Stimulated activated CD4-positive, alpha-beta T cell treated with anti-CD3 and anti-CD28 coated beads, Interleukin-2, amount 100 ng/mL, for 4 hours (primary cell): ENCODE measurements around the gene SOX13.
A peak's percentile ranks its signal among the peaks of the same experiment; 100 is the strongest.

Experiments used
- DNase-seq: peaks from one replicate; pipeline ENCODE4 v3.0.0-alpha.2; 2020; ENCODE audit warnings: low read depth

SOX13 gene

DNA sequence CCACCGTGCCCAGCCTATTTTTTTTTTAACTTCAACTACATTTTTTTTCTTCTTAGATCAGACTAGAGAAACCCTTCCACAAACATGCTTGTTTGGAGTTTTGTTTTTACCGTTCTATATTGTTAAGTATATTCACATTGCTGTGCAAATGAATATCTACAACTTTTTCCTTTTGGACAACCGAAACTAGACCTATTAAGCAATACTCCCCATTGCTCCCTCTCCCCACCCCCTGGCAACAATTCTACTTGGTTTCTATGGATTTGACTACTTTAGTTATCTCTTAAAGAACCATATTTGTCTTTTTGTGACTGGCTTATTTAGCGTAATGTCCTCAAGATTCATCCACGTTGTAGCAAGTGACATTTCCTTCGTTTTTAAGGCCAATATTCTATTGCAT lies 59.8 kb downstream of the SOX13 start:
- DNase-seq = no peak

DNA sequence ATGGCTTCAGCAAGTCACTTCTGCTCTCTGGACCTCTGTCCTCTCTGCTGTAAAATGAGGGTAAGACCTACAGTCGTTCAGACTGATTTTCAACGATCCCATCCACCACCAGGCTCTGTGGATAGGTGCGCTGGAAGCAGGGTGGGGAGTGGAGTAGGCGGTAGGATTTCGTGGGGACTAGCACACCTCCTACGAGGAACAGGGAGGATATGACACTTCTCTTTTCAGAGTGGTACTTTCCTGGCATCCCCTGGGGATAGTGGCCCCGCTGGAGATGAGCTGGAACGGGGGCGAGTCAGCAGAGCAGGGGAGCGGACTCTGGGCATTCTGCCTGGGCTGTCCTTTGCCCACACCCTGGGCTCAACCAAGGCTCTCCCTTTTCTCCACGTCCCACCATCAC lies 61.2 kb downstream of the SOX13 start:
- no peak for DNase-seq

DNA sequence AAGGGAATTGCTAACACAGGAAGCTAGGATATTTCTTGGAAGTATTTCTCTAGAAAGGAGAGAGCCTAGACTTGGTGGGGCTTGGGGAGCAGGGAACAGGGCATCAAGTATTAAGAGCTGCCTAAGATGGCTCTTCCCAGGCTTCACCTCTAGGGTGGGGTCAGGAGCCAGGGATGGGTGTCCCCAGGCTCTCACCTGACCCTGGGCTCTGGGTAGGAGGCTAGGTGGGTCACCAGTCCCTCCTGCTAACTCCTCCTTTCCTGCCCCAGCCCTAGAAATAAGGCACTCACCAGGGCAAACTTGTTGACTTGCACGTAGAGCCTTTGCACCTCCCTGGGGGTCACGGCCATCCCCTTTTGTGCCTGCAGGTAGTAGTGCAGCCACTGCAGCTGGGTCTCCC lies 63.9 kb downstream of the SOX13 start:
- no peak for DNase-seq

GRCh38 chr1:204139088-204139487 lies 66.2 kb downstream of the SOX13 start:
- DNase-seq = no peak

DNA sequence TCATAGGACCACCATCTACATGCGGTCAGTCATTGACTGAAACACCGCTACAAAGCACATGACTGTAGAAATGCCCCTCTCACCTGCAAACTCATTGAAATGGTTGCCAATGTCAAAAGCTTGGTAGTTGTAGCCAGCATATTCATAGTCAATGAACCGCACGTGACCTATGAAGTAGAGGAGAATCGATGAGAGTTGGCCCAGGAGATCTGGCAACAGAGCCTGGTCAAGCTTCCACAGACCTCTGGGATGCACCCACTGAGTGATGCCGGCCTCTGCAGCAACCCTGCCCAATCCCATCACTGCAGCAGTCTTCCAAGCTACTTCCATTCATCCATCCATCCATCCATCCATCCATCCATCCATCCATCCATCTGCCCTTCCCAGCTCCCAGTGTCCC lies 67.0 kb downstream of the SOX13 start:
- no peak for DNase-seq

- DNase-seq = no peak
Measured at GRCh38 chr1:204141131-204141530, 68.2 kb downstream of the SOX13 start.

DNA sequence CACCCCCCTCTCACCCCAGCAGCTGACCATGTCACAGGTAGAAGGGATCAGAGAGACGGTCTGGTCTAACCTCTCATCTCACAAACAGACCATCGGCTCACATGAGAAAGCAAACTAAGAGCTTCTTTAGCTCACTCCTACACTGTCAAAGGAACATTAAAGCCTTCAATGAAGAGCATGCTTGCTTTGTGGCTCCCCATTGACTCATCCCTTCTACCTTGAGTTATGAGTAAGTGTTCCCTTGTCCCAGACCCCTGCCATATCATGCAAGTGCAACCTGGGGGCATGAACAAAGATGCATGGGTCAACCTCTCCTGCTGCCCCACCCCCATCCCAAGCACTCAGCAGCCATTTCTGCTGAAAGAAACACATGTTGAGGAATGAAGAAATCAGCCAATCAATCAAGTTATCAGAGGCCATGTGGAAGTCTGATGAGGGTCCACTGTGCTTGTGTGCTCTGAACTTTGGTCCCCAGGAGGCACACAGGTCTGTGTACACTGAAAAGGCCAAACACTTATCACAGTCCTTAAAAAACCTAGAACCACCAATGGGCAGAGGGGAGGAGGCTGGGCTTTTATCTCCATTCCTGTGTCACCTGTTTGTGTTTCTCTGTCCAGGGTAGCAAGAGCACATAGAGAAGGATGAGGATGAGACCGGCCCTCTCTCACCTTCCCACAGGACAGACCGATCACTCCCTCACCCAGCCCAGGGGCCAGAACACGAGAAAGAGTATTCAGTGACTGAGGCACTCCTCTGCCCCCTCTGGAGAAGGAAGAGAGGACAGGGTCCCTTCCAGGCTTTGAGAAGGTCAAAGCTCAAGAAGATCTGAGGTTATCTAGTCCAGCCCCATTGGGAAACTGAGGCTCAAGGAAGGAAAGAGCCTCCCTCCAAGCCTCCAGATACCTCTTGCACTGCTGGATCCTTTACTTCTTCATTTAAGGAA lies 69.4 kb downstream of the SOX13 start:
- DNase-seq = no peak

DNA sequence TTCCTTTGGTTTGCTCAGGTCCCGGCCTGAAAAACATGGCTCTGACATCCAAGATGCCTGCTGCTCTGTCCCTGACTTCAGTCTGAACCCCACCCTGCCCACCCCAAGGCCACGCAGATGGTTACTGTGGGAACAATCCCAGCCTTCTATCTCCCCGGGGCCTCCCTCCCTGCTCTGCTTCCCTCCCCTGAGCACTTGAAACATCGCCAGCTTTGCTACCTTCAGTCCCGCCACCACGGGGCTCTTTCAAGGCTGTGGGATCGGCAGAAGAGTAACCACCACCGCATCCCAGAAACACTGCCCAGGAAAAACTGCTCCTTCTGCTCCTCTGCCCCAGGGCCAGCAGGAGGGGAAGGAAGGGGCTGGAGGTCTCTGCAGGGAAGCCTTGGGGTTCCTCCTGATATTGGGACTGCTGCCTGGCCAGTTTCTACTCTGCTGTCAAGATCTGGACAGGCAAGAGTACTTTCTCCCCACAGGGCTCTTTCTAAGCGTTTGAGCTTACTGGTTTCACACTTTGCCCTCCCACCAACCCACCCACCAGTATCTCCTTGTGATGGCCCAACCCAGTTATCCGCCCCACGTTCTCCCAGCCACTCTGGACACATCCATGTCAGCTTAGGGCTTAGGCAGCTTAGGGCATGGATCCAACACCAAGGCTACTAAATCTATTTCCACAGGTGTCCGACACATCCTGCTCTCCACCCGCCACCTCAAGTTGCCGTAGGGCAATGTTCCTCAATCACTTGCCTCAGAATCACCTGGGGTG lies 70.5 kb downstream of the SOX13 start:
- DNase-seq = no peak

DNA sequence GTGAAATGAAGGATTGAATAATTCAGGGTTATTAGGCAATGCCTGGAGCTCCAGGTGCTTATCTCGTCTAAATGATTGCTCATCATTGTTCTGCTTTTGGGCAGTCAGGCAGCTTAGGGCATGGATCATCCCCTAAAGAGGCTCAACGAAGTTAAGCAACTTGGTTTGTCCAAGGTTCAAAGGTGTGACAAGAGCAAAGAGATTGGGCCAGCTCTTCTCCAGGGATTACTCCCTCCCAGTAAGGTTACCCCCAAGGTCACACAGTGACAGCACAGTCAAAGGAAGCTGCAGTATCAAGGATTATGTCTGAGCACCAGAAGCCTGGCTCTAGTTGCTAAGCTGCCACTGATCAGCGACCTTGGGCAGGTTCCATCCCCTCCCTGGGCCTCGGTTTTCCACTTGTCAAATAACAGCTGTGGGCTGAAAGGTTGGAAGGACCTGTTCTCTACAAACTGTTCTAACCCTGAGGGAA lies 72.2 kb downstream of the SOX13 start:
- DNase-seq = no peak

- no peak for DNase-seq
Measured at GRCh38 chr1:204146309-204146708, 73.4 kb downstream of the SOX13 start.

DNA sequence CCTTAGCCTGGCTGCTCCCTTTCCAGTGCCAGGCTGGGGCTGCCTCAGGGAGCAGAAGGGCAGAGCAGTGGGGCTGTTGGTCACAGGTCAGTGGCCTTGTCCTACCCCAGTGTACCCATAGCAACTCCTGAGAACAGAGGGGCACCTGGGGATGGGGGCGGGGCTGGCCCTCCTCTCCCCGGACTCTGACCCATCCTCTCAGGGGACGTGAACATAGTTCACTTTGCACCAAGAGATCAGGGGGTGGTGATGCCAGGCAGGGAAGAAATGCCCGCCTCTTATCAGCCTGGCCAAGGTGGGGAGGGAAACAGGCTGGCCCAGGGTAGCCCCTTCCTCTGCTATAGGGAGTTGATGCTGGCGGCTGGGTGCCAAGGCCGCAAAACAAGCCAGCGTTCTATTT lies 74.0 kb downstream of the SOX13 start:
- no peak for DNase-seq

- DNase-seq = no peak
Measured at GRCh38 chr1:204147406-204148383, 74.8 kb downstream of the SOX13 start.

- DNase-seq = no peak
Measured at GRCh38 chr1:204149107-204149506, 76.2 kb downstream of the SOX13 start.

DNA sequence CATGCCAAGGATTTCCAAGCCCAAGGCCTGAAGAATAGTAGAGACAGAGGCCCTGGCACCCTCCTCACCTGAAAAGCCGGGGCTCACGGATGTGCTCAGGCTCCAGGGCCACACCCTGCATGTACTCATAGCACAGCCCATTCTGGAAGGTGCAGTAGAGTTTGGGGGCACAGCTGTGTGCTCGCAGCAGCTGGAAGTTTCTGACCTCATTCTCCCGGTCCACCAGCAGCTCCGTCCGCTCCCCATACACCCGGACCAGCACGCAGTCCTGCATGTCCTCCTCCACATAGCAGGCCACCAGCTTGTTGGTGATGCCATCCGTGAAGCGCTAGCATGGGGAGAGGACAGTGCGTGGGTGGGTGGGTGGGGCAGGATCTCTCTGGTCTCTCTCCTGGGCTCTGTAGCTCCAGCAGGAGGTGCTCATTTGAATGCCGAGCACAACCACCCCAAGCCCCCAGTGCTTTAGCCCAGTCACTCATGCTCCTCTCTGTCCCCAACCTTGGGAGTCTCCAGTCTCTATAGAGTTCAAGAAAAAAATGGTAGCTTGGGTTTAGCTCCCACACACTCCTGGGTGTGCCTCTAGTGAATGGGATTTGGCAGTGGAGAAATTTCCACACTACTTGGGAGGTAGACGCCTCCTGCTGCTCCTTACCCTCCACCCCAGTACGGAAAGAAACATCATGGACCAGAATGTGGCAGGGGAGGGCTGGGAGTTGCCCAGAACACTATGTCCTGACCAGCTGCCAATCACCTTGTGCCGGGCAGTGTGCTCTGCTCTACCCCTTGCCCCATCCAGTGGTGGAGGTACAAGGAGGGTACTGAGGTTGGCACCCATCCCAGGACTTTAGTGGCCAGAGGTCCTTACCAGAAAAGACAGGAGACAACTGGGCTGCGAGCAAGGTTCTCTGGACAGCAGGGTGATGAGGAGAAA lies 77.0 kb downstream of the SOX13 start:
- DNase-seq = no peak

- no peak for DNase-seq
Measured at GRCh38 chr1:204150702-204151551, 78.0 kb downstream of the SOX13 start.

DNA sequence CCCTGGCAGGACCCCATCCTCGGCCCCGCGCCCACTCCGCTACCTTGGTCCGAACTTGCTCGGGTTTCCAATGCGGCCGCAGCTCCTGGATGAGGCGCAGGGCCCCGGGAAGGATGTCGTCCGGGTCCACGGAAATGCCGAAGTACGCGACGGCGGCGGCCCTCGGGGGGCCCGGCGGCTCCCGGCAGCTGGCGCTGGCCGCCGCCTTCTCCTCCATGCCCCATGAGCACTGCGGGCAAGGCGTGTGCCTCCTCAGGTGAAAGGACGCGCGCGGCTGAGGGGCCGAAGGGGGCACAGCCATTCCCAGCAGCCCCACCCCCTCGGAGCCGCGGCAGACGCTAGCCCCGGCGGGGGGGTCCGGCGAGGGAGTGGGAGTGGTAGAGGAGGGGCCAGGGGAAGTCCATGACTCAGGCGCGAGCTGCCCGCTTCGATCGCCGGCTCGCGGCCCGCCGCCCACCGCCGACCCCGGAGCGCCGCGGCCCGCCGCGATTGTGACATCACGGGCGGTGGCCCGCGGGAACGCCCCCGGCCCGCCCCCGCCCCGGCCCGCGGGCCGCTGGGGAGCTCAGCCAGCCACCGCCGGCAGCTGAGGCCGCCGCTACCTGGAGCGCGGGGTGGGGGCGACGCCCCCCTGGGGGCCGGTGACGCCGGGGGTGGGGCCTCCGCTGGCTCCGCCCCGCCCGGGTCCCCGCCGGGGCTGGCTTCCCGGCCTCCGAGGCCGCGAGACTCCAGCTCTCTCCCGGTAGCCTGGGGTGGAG lies 78.8 kb downstream of the SOX13 start, which contains the start of gene ETNK2:
Gene ETNK2 (minus strand): TSS at position 493 of the 758 bp plus-strand sequence. CDS start 192 bp downstream, at position 301.
- DNase-seq = peak; percentile 46

DNA sequence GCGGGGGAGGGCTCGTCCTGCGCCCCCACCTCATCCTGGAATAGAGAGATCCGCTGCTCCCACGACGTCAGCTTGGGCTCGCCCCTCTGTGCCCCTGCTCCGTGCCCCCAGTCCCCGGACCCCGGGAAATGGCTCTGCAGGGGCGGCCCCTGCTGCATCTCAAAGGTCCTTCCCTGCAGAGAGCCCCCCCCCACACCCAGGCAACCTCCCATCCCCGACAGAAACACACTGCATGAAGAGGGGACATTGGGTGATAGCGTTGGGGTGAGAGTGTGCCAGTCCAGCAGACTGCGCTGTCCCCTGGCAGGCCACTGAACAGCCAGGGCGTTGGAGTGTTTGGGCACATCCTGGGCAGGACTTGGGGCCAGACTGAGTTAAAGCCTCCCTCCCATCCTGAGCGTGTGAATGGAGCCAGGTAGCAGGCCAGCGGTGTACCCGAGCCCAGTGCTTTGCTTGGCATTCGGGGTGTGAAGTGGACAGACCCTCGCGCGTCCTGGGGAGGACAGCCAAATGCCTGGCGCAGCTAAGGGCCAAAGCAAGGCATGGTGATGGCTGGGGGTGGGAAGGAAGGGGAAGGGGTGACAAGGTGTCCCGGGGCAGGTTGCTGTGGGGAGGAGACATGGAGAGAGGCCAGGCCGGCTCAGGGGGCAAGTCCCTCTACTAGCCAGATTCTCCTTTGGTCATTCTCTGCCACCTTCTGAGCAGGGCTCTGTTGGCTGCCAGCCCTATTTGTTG lies 79.6 kb downstream of the SOX13 start:
- DNase-seq = no peak

DNA sequence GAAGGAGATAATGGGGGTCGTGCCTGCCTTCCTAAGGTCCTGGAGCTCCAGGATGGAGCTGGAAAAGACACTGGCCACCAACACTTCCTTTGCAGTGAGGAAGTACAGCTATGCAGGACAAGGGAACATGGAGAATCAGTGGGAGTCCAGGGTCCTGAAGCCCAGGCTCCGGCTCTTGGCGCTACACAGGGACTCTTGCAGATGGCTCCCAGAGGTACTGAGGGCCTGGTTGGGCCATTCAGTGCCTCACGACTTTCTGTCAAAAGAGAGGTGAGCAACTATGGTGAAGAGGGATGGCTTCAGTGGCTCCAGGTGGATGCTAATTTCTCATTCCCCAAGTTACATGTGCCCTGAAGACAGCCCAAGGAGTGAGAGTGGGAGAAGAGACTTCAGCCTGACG lies 80.8 kb downstream of the SOX13 start:
- no peak for DNase-seq
